ENCODE data around the gene DGKI. TPM values are rescaled to one million over a fixed set of nuclear protein-coding genes. Genes with fewer than 3 reads are reported as not detected.

DGKI gene
- total and polyA plus RNA-seq, 9 of the 15 experiments (the other 6 are each of a cell fraction or from before 2014, with no cell fraction given), result 0.11 to 0.54 (median 0.15) TPM; not detected in 5

GRCh38 chr7:137593115-137593711, 253.6 kb downstream of the DGKI start:
- Histone ChIP-seq H3K9me1 (ENCODE audit: control insufficient read depth, insufficient read depth, low read length) (no peaks in the 10 kb centered on the region), H3K79me2 (ENCODE audit: control insufficient read depth, insufficient read depth, low read length) (no peaks in the 10 kb centered on the region), H3K9ac (ENCODE audit: insufficient read depth in 1 of 2, low read depth in 2 of 2, low read length in 2 of 2) (no peak overlapping the region), H4K20me1 (replicated peaks; ENCODE audit: control insufficient read depth, insufficient read depth, low read length) (no peaks in the 10 kb centered on the region), H3K9me3 (replicated peaks; ENCODE audit: control insufficient read depth, insufficient read depth, low read depth, low read length) (no peaks in the 10 kb centered on the region), H3K27me3 (ENCODE audit: control insufficient read depth in 2 of 2, insufficient read depth in 2 of 2, low read length in 2 of 2) (no peaks in the 10 kb centered on the region), H3K4me3 (no peak overlapping the region), H3K4me2 (ENCODE audit: insufficient read depth, low read length) (no peak overlapping the region), H3K27ac (ENCODE audit: extremely low read depth, low read depth, low read length) (no peak overlapping the region), H2AFZ (ENCODE audit: low read depth, low read length) (no peak overlapping the region), H3K36me3 (ENCODE audit: control insufficient read depth, insufficient read depth, low read length) (no peaks in the 10 kb centered on the region), H3K4me1 (replicated peaks in 1 of 2; ENCODE audit: control insufficient read depth in 2 of 2, insufficient read depth in 2 of 2, low read length in 2 of 2) (peaks cover 0 to 10% of the 10 kb centered on the region in 2 experiments; a peak in 3 of 5 replicates)
- no peak for ATAC-seq
- intact Hi-C loops (cut with micrococcal nuclease) (loop anchor here (2.0 to 10.0 kb wide), 5 partner anchors 136 to 1790 kb away; no protein-coding TSS in a partner anchor), in situ Hi-C loops (cut with MboI) (loop anchor here (10.0 kb wide), 1 partner anchor 1788 kb away; no protein-coding TSS in a partner anchor)
- ChIA-PET POLR2A (no interaction called here), CTCF (ENCODE audit: low intra/inter-chr PET ratio) (no interaction called here)
- TF ChIP-seq ZNF24 (IDR thresholded peaks at IDR 0.05) (no peak), SMARCB1 (IDR thresholded peaks at IDR 0.05; ENCODE audit: insufficient read length, low read depth) (no peak), ZHX1 (conservative IDR thresholded peaks at IDR 0.05; ENCODE audit: low read length) (no peak), FOXM1 (IDR thresholded peaks at IDR 0.05; ENCODE audit: low read depth) (no peak), FOXM1 (CRISPR knock-in tag; IDR thresholded peaks at IDR 0.05; ENCODE audit: low read depth) (no peak), MEF2A (IDR thresholded peaks at IDR 0.05; ENCODE audit: control insufficient read depth, low read depth, low read length) (no peak), ZNF12 (CRISPR knock-in tag; IDR thresholded peaks at IDR 0.05) (no peak), SIN3A (IDR thresholded peaks at IDR 0.05; ENCODE audit: borderline replicate concordance in 2 of 2, control insufficient read depth in 1 of 2, low read depth in 2 of 2, low read length in 2 of 2) (no peak), SNRNP70 (optimal IDR thresholded peaks at IDR 0.05; ENCODE audit: low read depth, low read length) (no peak), BHLHE40 (IDR thresholded peaks at IDR 0.05; ENCODE audit: low read length) (no peak), SMC3 (conservative IDR thresholded peaks at IDR 0.05; ENCODE audit: insufficient read depth, low read depth, low read length) (no peak), STAG1 (CRISPR knock-in tag; IDR thresholded peaks at IDR 0.05; ENCODE audit: borderline replicate concordance) (no peak), CGGBP1 (CRISPR knock-in tag; IDR thresholded peaks at IDR 0.05) (no peak), ZNF133 (CRISPR knock-in tag; IDR thresholded peaks at IDR 0.05) (no peak), NCOA1 (IDR thresholded peaks at IDR 0.05; ENCODE audit: low read depth) (no peak), HMGXB4 (CRISPR knock-in tag; IDR thresholded peaks at IDR 0.05) (no peak), MLX (CRISPR knock-in tag; conservative IDR thresholded peaks at IDR 0.05) (no peak), ZFP30 (CRISPR knock-in tag; IDR thresholded peaks at IDR 0.05; ENCODE audit: borderline replicate concordance) (no peak)
- FAIRE-seq, result no peak
- BruUV-seq (replicated peaks), result no TSS peak
- no peak for DNase-seq (ENCODE audit: extremely low read depth in 1 of 4, low spot score in 3 of 4)
- 0% methylated on average over 5 of the region's 5 CpGs for WGBS (ENCODE audit: insufficient coverage, low coverage, missing lambda C conversion rate)
